ENCODE results near the gene RAB3C.
"Not testable (repeated sequence)": the region's sequence is repeated elsewhere in the genome, so short reads cannot be mapped to it uniquely, and the experiment has no call there.

- not testable (repeated sequence) for TF ChIP-seq ELF4 (CRISPR knock-in tag; IDR thresholded peaks at IDR 0.05; ENCODE audit: low read depth); CTCF (IDR thresholded peaks at IDR 0.05); MAX (CRISPR knock-in tag; IDR thresholded peaks at IDR 0.05); PRDM15 (CRISPR knock-in tag; IDR thresholded peaks at IDR 0.05); ATF2 (CRISPR knock-in tag; IDR thresholded peaks at IDR 0.05; ENCODE audit: borderline replicate concordance, low read depth); TEAD4 (CRISPR knock-in tag; IDR thresholded peaks at IDR 0.05); ZNF121 (CRISPR knock-in tag; IDR thresholded peaks at IDR 0.05); FOXK1 (CRISPR knock-in tag; IDR thresholded peaks at IDR 0.05)
Observed at GRCh38 chr5:58699088-58699761, 116.3 kb downstream of the RAB3C start.
